ENCODE data around the gene ACVR1B.

The ACVR1B gene

DNA sequence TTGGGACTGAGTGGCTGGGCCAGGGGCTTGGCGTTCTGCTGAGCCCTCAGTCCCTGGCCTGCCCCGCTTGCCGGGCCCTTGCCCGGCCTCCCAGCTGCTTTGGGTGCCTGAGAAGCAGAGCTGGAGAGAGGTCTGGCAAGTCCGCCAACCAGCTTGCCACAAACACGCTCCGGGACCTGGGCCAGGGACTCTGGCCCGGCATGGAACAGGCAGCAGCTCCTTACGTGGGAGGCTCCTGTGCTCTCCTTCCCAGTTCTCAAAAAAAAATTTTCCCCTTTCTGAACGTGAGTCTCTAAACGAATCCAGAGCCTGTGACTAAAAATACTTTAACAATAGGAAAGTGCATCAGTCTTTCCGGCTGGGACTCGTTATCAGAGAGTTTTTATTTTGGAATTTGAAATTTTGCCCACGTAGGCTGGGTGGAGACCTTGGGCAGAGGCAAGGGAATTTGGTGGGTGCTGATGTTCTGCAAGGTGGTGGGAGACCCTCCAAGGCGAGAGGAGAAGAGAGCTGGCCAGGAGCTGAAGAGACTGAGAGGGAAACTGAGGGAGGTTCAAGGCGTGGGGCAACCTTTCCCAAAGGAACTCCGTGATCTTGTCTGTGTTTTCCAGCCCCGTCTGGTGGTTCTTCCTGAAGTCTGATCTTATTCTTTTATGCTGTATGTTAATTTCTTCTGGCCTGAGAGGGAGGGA is 92.9 kb downstream of the ACVR1B start:
- DNase-seq (ENCODE audit: low read depth): no peak

DNA sequence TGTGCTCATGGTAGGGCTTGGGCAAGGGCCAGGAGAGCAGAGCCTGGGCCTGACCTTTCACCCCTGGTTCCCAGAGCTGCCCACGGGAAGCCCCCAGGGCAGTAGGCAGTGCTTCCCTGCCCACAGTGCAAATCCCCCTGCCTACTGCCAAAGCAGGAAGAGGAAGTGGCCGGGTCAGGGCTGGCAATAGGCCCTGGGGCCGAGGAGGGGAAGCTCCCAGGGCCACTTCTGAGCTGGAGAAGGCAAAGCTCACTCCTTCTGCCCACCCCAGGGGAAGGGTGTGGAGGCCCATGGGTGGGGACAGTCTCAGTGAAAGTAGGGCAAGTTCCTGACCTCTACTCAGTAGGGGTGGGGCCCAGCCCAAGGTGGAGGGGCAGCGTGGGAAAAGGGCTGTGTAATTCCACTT is 94.3 kb downstream of the ACVR1B start:
- no peak for DNase-seq (ENCODE audit: low read depth)

Data from HS-5 (cell line).